ENCODE measurements around the gene NAA25. TPM values are rescaled to one million over a fixed set of nuclear protein-coding genes. Genes with fewer than 3 reads are reported as not detected.

NAA25 gene
- total and polyA plus RNA-seq, 2 donors (not counting 1 experiment from before 2014, with no cell fraction given) = 5.9 to 40.8 TPM

- CTCF ChIA-PET = interaction anchor here (0.6 kb wide), 2 partner anchors 40 to 352 kb away, joined by 4 read pairs; no protein-coding TSS in a partner anchor
Observed at GRCh38 chr12:112035219-112035785, 73.3 kb downstream of the NAA25 start.

More at GRCh38 chr12:112035219-112035785, 73.3 kb downstream of the NAA25 start:
- peaks cover 15 to 43% of the 10 kb centered on the region in 2 experiments for H3K36me3 ChIP-seq (replicated peaks in 1 of 2; ENCODE audit: control extremely low read depth in 1 of 2, control insufficient read depth in 1 of 2, extremely low read depth in 1 of 2, insufficient read depth in 2 of 2, low read length in 1 of 2)
- H3K27ac ChIP-seq (ENCODE audit: low read length in 2 of 2) = peak overlapping the region in 1 of 2 donors; percentile 17
- Mint-ChIP-seq H3K9me3 (ENCODE audit: insufficient read depth) (no peaks in the 10 kb centered on the region), H3K27ac (no peak overlapping the region), H3K4me3 (no peak overlapping the region), H3K27me3 (no peaks in the 10 kb centered on the region), H3K4me1 (peaks cover 2% of the 10 kb centered on the region)
- DNase-seq = no peak
- H3K4me3 ChIP-seq (ENCODE audit: control extremely low read depth in 1 of 5, extremely low read depth in 1 of 5, insufficient read depth in 1 of 5, low read depth in 2 of 5, low read length in 4 of 5) = no peak overlapping the region
- POLR2A ChIA-PET = no interaction called here
- no peak for TF ChIP-seq CTCF (IDR thresholded peaks at IDR 0.05)
- TF ChIP-seq EZH2 (IDR thresholded peaks at IDR 0.05; ENCODE audit: borderline replicate concordance, insufficient read depth, low read depth, low read length, poor library complexity, severe bottlenecking) = no peak
- no peaks in the 10 kb centered on the region for H3K79me2 ChIP-seq (ENCODE audit: control insufficient read depth, insufficient read depth, low read length)
- no peaks in the 10 kb centered on the region for H3K9me3 ChIP-seq (ENCODE audit: control extremely low read depth in 1 of 3, control insufficient read depth in 2 of 3, insufficient read depth in 1 of 3, low read length in 2 of 3)
- ATAC-seq (ENCODE audit: low read depth) = no peak
- H4K20me1 ChIP-seq (ENCODE audit: control insufficient read depth, insufficient read depth, low read length, poor library complexity, severe bottlenecking) = no peaks in the 10 kb centered on the region
- H3K4me2 ChIP-seq (replicated peaks; ENCODE audit: low read depth, low read length, poor library complexity, severe bottlenecking) = no peak overlapping the region
- no peak overlapping the region for H2AFZ ChIP-seq (ENCODE audit: insufficient read depth, low read depth, low read length, poor library complexity, severe bottlenecking)
- no peaks in the 10 kb centered on the region for H3K4me1 ChIP-seq (ENCODE audit: control insufficient read depth in 2 of 2, insufficient read depth in 2 of 2, low read length in 2 of 2)
- intact Hi-C loops (cut with micrococcal nuclease) = no loop called here
- no peak overlapping the region for H3K9ac ChIP-seq (ENCODE audit: low read length)
- 93% methylated on average over 3 of the region's 4 CpGs for WGBS (ENCODE audit: insufficient coverage)
- H3K27me3 ChIP-seq (replicated peaks in 1 of 4; ENCODE audit: control extremely low read depth in 1 of 4, control insufficient read depth in 3 of 4, insufficient read depth in 4 of 4, low read length in 3 of 4) = no peaks in the 10 kb centered on the region

Data from B cell (primary cell).